HEK293 (cell line): ENCODE results near the gene GIGYF1.

Experiments
- TCF7L2 ChIP-seq: IDR thresholded peaks from 2 replicates; pipeline ENCODE4 v1.6.1; 2011; ENCODE audit warnings: low read depth, mild to moderate bottlenecking, inconsistent platforms, low read length, moderate library complexity, borderline replicate concordance
- ZNF514 ChIP-seq: fragments of 450-650 bp; formaldehyde crosslinking; IDR thresholded peaks from 2 replicates; pipeline ENCODE4 v1.5.1; 2016; ENCODE audit warnings: missing biosample characterization, missing genetic modification characterization
- TF ChIP-seq, protein P1 (sequence below): fragments of 450-650 bp; formaldehyde crosslinking; IDR thresholded peaks from 2 replicates; pipeline ENCODE4 v1.5.1; 2017; ENCODE audit warnings: missing biosample characterization, mild to moderate bottlenecking, missing genetic modification characterization, moderate library complexity
- TF ChIP-seq, protein P2 (sequence below): fragments of 450-650 bp; formaldehyde crosslinking; IDR thresholded peaks from 2 replicates; pipeline ENCODE4 v1.5.1; 2016; ENCODE audit warnings: missing biosample characterization, missing genetic modification characterization
- TF ChIP-seq, protein P3 (sequence below): fragments of 450-650 bp; formaldehyde crosslinking; IDR thresholded peaks from 2 replicates; pipeline ENCODE4 v1.5.1; 2016; ENCODE audit warnings: missing biosample characterization, missing genetic modification characterization
- TF ChIP-seq, protein P4 (sequence below): fragments of 450-650 bp; formaldehyde crosslinking; IDR thresholded peaks from 2 replicates; pipeline ENCODE4 v1.5.1; 2016; ENCODE audit warnings: missing biosample characterization, missing genetic modification characterization

DNA sequence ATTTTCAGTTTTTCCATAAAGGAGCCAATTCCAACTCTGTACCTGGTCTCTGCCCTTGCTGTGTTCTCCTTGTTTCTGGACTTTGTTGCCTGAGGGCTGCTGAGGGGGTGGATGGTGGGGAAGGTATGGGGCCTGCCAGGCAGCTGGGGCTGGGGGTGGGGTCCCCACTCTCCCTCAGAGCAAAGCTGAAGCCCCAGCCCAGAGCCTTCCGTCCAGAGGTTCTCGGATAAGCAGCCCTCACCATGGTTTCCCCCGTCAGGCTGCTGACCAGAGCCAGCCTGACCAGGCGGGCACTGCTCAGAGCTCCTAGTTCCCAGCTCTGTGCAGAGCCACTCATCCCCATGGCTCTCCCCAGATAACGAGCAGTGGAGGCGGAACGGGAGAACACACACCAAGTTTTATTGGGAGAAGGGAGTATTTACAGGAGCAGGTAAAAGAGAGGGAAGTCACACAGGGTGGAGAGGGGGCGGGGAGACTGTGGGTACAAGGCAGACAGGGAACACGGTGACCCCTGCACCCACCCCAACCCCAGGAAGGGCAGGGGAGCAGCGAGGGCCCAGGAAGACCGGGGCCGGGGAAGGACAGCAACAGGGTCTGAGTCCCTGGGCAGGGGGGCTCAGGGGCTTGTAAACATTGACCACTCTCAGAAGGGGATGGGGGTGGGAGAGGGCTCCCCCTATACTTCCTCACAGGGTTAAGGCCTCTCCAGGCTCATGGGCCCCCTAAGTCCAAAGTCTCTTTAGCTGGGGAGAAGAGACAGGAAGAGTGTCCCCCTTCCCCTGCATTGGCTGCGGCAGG lies 14.7 kb downstream of the GIGYF1 start:
- TF ChIP-seq ZNF514 (no peak), TCF7L2 (no peak)
- TF ChIP-seq, protein P1, sequence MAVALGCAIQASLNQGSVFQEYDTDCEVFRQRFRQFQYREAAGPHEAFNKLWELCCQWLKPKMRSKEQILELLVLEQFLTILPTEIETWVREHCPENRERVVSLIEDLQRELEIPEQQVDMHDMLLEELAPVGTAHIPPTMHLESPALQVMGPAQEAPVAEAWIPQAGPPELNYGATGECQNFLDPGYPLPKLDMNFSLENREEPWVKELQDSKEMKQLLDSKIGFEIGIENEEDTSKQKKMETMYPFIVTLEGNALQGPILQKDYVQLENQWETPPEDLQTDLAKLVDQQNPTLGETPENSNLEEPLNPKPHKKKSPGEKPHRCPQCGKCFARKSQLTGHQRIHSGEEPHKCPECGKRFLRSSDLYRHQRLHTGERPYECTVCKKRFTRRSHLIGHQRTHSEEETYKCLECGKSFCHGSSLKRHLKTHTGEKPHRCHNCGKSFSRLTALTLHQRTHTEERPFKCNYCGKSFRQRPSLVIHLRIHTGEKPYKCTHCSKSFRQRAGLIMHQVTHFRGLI (tag by site-specific recombination): no peak
- TF ChIP-seq, protein P2, sequence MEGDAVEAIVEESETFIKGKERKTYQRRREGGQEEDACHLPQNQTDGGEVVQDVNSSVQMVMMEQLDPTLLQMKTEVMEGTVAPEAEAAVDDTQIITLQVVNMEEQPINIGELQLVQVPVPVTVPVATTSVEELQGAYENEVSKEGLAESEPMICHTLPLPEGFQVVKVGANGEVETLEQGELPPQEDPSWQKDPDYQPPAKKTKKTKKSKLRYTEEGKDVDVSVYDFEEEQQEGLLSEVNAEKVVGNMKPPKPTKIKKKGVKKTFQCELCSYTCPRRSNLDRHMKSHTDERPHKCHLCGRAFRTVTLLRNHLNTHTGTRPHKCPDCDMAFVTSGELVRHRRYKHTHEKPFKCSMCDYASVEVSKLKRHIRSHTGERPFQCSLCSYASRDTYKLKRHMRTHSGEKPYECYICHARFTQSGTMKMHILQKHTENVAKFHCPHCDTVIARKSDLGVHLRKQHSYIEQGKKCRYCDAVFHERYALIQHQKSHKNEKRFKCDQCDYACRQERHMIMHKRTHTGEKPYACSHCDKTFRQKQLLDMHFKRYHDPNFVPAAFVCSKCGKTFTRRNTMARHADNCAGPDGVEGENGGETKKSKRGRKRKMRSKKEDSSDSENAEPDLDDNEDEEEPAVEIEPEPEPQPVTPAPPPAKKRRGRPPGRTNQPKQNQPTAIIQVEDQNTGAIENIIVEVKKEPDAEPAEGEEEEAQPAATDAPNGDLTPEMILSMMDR (tag by site-specific recombination): no peak
- TF ChIP-seq, protein P3, sequence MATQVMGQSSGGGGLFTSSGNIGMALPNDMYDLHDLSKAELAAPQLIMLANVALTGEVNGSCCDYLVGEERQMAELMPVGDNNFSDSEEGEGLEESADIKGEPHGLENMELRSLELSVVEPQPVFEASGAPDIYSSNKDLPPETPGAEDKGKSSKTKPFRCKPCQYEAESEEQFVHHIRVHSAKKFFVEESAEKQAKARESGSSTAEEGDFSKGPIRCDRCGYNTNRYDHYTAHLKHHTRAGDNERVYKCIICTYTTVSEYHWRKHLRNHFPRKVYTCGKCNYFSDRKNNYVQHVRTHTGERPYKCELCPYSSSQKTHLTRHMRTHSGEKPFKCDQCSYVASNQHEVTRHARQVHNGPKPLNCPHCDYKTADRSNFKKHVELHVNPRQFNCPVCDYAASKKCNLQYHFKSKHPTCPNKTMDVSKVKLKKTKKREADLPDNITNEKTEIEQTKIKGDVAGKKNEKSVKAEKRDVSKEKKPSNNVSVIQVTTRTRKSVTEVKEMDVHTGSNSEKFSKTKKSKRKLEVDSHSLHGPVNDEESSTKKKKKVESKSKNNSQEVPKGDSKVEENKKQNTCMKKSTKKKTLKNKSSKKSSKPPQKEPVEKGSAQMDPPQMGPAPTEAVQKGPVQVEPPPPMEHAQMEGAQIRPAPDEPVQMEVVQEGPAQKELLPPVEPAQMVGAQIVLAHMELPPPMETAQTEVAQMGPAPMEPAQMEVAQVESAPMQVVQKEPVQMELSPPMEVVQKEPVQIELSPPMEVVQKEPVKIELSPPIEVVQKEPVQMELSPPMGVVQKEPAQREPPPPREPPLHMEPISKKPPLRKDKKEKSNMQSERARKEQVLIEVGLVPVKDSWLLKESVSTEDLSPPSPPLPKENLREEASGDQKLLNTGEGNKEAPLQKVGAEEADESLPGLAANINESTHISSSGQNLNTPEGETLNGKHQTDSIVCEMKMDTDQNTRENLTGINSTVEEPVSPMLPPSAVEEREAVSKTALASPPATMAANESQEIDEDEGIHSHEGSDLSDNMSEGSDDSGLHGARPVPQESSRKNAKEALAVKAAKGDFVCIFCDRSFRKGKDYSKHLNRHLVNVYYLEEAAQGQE (tag by site-specific recombination): no peak
- TF ChIP-seq, protein P4, sequence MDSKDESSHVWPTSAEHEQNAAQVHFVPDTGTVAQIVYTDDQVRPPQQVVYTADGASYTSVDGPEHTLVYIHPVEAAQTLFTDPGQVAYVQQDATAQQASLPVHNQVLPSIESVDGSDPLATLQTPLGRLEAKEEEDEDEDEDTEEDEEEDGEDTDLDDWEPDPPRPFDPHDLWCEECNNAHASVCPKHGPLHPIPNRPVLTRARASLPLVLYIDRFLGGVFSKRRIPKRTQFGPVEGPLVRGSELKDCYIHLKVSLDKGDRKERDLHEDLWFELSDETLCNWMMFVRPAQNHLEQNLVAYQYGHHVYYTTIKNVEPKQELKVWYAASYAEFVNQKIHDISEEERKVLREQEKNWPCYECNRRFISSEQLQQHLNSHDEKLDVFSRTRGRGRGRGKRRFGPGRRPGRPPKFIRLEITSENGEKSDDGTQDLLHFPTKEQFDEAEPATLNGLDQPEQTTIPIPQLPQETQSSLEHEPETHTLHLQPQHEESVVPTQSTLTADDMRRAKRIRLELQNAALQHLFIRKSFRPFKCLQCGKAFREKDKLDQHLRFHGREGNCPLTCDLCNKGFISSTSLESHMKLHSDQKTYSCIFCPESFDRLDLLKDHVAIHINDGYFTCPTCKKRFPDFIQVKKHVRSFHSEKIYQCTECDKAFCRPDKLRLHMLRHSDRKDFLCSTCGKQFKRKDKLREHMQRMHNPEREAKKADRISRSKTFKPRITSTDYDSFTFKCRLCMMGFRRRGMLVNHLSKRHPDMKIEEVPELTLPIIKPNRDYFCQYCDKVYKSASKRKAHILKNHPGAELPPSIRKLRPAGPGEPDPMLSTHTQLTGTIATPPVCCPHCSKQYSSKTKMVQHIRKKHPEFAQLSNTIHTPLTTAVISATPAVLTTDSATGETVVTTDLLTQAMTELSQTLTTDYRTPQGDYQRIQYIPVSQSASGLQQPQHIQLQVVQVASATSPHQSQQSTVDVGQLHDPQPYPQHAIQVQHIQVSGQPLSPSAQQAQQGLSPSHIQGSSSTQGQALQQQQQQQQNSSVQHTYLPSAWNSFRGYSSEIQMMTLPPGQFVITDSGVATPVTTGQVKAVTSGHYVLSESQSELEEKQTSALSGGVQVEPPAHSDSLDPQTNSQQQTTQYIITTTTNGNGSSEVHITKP: peak; percentile 15; the same call in 1 of the 2 replicates
